GM18526 (cell line): ENCODE data around the gene SFXN5.

Experiments
- POLR2A ChIP-seq: IDR thresholded peaks from 3 replicates; pipeline ENCODE4 v1.6.1; 2011; ENCODE audit not compliant: insufficient read length; ENCODE audit errors: extremely low read depth

SFXN5 gene

DNA sequence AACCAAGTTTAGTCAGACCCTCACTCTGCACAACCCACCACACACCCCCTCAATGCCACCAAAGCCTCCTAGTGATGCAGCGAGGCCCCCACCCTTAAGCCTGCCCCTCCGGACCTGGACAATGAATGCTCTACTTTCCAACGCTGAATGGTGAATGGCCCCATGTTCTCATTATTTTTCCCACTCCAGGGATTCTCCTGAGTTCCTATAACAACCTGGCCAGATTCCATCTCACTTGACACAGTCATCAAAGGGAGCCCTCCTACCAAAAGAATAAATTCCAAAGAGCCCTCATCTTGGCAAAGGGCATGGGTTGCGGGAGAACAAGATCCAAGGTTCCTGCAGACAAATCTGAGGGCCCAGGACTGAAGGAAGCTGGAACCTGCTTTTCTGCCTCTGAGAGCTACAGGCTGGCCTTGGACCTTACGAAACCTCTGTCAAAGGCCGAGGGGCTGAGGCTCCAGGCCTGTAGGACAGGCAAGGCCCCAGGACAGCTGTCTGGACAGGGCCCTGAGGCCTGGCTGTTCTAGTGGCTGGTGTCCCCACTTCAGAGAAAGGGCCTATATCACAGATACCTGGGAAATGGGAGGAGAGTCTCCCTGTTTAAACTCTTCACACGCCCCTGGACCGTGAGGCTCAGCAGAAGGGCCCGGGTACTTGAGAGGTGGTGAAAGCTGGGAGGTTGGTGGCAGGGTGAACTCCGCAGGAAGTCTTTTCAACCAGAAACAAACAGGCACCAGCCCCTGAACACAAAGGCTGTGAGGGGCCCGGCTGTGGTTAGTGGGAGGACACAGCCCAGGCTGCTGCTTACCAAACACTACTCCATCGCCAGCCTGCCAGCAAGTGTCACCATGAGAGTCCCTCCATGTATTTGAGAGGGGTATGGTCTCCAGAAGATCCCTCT is 27.3 kb downstream of the SFXN5 start:
- TF ChIP-seq POLR2A, result no peak

DNA sequence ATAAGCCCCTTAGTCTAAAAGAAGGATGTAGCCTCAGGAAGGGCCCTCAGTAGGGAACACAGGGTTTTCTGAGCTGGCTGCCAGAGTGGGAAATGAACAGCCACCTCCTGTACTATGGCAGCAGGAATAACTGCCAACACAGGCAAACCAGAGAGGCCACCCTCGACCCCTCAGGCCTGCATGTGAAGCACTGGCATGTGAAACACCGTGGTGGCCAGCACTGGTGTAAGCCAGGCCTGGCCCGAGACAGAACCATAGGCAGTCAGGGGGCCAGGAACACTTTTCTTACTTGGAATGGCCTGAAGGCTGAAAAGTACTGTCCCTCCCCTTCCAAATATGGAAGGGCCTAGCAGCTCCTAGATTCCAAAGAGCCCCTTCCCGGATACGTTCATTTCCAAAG is 28.2 kb downstream of the SFXN5 start:
- no peak for TF ChIP-seq POLR2A

DNA sequence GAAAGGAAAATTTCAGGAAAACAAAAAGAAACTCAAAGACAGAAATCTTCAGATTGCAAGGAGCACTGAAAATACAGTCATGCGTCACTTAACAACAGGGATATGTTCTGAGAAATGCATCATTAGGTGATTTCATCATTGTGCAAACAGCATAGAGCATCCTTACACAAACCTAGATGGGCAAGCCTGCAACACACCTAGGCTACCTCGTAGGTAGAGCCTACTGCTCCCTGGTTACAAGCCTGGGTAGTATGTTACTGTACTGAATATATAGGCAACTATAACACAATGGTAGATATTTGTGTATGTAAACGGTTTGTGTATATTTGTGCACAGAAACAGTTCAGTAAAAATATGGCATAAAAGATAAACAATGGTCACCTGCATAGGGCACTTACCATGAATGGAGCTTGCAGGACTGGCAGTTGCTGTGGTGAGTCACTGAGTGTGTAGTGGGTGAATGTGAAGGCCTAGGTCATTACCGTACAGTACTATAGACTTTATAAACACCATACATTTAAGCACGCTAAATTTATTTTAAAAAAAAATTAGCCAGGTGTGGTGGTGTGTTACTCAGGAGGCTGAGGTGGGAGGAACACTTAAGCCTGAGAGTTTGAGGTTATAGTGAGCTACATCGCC is 33.4 kb downstream of the SFXN5 start:
- no peak for TF ChIP-seq POLR2A

DNA sequence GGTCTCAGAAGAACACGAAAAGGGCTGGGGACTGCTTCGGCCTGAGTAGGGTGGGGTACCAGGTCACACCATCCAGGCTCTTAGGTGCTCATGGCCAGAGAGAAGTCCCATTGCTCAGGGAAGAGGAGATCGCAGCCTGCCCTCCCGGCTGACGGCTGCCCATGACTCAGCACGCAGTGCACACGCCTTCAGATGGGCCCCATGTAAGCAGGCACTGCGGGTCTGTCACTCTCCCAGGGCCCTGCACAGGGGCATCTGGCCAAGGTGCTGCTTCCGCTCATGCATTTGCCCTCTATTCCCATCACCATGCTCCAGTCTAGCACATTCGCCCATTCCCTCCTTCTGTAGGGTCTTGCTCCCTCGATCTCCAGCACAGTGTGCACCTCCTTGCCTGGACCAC is 34.7 kb downstream of the SFXN5 start:
- TF ChIP-seq POLR2A, result no peak

DNA sequence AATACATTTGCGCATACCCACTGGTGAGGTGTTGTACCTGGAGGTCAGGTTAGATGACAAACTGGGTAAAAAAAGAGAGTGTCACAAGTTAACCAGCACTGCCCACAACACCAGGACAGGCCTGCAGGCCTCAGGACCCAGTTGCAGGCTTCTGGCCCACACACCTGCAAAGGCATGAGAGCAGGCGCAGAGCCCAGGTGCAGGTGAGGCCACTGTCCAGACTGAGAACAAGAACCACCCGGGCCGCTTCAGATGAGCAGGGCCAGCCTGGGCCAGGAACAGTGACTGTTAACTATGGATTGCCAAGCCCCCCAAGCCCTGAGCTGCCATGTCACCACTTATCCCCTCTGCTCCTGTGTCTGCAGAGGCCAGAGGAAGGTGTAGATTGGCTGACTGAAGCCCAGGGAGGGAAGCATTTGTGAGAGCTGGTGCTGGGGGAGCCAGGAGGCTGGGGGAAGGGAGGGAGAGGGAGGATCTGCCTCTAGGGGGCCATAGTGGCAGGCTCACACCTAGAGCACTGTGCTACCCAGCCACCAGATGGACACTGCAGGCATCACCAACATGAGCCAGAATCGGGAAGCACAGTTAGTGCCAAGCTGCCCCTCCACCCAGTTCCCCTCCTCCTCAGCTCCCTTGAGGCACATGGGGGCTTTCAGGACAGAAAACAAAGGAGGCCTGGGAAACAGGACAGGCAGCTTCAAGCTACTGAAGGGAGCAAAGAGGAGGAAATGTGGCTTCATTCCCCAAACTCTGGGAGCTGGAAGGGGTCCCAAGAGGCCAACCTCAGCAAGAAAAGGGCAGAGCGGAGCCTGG is 35.4 kb downstream of the SFXN5 start:
- no peak for TF ChIP-seq POLR2A

DNA sequence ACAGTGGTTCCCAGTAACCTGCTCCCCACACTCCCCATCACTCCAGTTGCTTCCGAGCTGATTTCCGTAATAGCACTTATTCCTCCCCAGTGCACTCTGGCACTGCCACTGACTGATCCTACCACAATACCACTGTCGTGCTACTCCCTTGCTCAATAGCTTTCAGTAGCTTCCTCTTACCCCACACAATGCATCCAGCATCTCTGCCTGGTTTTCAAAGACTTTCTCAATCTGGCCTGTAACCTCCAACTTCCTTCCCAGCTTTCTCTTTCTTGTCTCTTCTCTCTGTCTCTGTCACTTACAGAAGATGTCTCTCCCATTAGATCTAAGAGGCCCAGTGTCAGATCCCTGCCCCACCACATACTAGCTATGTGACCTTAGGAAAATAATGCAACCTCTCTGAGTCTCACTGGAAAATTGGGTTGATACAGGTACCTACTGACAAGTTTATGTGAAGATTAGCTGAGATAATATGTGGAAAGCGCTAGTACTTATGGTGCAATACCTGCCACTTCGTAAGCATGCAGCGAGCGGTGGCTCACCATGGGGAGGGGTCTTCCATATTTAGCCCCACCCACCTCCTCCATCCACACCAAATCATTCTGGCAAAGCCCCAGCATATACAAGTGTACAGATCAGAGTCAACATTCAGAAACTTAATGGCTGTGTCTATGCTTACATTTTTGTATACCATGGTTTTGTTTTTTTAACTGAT is 36.7 kb downstream of the SFXN5 start:
- TF ChIP-seq POLR2A, result no peak

DNA sequence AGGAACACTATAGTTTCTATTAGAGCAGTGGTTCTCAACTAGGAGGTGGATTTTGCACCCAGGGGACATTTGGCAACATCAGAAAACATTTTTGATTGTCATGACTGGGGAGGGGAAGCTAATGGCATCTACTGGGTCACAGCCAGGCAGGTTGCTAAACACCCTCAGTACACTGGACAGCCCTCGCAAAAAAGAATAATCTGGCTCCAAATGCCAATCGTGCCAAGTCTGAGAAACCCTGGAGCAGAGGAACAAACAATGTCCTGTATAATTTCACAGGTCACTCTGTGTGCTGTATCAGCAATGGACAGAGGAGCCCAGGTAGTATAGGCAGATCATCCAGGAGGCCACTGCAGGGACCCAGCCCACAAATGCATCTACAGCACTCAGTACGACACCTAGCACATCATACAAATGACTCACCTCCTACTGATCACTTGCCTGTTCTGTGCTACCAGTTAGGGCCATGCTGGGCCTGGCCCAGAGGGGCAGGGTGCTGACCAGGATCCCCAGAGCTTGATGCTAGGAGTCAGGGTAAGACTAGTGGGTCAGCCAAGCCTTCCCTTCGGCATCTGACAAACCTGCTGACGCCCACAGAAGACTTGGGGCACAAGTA is 37.6 kb downstream of the SFXN5 start:
- no peak for TF ChIP-seq POLR2A

DNA sequence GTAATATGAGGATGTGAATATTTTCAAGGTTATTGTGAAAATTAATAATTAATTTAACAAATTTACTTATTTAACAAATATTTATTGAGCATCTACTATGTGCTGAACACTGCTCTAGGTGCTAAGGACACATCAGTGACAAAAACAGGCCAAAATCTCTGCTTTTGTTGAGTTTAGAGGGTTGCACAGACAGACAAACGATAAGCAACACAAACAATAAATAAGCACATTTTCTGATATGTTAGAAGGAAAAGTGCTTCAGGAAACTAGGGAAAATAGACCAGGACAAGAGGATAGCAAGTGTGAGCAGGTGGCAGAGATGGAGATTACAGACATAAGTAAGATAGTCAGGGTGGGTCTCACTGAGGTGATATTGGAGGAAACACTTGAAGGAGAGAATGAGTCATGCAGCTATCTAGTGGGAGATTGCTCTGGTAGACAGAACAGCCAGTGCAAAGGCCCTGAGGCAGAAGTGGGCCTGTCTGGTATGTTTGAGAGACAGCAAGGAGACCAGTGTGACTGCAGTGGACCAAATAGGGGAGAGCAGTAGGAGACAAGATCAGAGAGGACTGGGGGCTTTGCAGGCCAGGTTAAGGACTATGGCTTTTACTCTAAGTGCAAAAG is 38.3 kb downstream of the SFXN5 start:
- no peak for TF ChIP-seq POLR2A

DNA sequence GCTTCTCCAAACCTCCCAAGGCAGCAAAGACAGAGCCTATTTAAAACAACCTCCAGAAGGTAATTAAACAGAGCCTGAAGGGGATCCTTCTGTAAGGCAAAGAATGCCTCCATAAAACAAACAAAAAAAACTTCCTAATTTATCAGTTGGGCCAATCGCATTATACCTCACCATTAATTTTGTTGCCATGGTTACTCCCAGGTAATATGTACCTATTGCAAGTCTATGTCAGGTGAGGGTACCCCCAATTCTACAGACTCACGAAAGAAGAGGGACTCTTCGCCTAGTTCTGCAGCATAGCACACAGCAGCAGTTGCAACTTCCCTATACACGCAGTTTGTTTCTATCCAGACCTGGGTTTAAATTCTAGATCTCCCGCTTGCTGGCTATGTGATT is 38.8 kb downstream of the SFXN5 start:
- no peak for TF ChIP-seq POLR2A

DNA sequence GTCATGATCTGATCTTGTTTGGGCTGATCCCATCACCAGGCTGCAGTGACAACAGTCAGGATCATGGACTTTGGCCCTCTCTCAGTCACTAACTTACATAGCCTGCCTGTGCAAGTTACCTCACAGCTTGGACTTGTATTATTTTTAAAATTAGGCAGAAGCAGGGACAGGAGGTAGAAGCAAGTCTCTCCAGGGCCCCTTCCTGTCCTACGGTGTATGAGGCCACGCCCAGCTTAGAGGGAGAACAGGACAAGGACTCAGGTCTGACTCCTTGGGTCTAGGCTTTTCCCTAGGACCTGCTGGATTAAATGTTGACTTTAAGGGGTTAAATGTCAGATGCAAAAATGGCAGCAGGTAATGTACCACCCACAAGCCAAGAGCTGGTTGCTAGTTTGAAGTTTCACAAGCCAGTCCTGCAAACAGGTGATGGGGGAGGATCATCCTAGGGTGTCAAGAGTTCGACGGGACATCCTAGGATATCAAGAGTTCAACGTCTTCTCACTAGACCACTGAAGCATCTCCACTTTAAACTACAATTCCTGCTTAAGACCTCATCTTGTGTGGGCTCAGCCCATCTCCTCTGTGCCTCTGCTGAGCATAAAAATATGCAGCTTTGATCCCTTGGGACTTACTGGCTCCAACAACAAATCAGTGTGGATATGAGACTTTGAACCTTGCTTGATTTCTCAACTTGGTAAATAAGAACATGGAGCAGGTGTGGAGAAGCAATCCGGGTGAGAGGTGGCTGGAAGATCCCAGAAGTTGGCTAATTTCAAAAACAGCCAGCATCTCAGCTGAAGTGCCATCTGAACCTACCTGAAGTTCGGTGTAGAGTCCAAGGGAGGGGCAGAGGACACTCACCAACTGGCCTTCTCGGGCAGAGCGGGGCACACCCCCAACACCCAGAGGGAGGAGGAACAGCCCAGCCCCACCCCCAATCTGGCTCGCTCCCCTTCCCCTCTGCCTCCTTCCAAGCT is 39.5 kb downstream of the SFXN5 start:
- TF ChIP-seq POLR2A, result no peak

DNA sequence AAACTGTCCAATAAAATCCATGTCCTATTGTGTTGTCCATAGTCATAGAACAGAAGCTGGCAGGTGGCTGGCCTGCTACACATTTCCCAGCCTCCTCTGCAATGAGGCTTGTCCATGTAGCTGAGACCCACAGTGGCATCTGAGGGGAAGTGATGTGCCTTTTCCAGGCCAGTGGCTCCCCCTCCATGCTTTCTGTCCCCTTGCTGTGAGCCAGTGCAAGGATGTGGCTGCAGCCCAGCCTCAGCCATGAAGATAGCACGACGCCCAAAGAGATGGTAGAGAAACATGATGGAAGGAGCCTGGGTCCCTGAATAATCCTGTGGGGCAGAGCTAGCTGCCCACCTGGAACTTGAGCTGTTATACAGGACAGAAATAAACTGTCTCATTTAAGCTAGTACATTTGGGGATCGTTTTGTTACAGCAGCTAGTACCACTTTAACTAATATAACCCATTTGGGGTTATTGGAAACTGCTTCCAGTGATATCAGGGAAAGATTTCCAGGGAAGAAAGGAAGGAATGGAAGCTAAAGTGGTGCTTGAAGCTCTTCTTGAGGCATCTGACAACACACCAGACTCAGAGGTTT is 40.3 kb downstream of the SFXN5 start:
- no peak for TF ChIP-seq POLR2A

DNA sequence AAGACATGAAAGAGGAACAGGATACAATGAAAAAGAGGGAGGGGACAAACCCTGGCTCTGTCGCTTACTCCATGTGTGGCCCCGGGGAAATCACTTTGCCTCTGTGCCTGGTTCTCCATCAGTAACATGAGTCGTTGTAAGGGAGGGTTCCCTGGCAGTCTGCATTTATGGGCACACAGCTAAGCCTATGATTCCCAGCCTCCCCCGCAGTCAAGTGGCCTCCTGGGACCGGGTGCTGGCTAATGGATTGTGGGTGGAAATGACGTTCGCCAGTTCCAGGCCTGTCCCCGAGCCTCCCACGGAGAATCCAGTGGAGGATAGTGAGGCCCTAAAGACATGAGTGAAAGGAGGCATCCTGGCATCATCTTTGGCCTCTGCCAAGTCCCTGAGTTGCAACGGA is 42.7 kb downstream of the SFXN5 start:
- no peak for TF ChIP-seq POLR2A

DNA sequence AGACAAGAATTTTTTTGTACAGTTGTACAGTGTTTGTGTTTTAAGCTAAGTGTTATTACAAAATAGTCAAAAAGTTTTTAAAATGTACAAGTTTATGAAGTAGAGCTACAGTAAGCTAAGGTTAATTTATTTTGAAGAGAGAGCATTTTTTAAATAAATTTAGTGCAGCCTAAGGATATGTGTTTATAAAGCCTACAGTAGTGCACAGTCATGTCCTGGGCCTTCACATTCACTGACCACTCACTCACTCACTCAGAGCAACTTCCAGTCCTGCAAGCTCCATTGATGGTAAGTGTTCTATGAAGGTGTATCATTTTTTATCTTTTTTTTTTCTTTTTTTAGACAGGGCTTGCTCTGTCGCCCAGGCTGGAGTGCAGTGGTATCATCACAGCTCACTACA is 44.2 kb downstream of the SFXN5 start:
- TF ChIP-seq POLR2A, result no peak
